ENCODE data around the gene ZNF786. TPM values are rescaled to one million over a fixed set of nuclear protein-coding genes. Genes with fewer than 3 reads are reported as not detected.

Gene ZNF786
- total and polyA plus RNA-seq, 9 of the 15 experiments (the other 6 are each of a cell fraction or from before 2014, with no cell fraction given), result 0.31 to 5.4 (median 3.0) TPM

- TF ChIP-seq POU5F1 (IDR thresholded peaks at IDR 0.05; ENCODE audit: borderline replicate concordance, low read depth, low read length, partially characterized antibody) (no peak), ZKSCAN3 (CRISPR knock-in tag; IDR thresholded peaks at IDR 0.05) (no peak), GTF2A2 (tag; IDR thresholded peaks at IDR 0.05) (no peak), PBX2 (CRISPR knock-in tag; IDR thresholded peaks at IDR 0.05; ENCODE audit: low read depth) (no peak), PBX2 (tag; conservative IDR thresholded peaks at IDR 0.05; ENCODE audit: low read depth) (no peak), ZHX1 (conservative IDR thresholded peaks at IDR 0.05; ENCODE audit: low read length) (no peak), HDGF (IDR thresholded peaks at IDR 0.05) (no peak)
- in situ Hi-C loops (cut with MboI), result no loop called here
- H3K27me3 ChIP-seq (ENCODE audit: control insufficient read depth in 2 of 2, insufficient read depth in 2 of 2, low read length in 2 of 2), result peaks cover 0 to 4% of the 10 kb centered on the region in 2 experiments; a peak in 1 of 5 replicates
- no peaks in the 10 kb centered on the region for H4K20me1 ChIP-seq (replicated peaks; ENCODE audit: control insufficient read depth, insufficient read depth, low read length)
- FAIRE-seq (no peak), ATAC-seq (no peak), DNase-seq (ENCODE audit: extremely low read depth in 1 of 4, low spot score in 3 of 4) (no peak)
- H3K4me3 ChIP-seq, result no peak overlapping the region
- H3K9me1 ChIP-seq (ENCODE audit: control insufficient read depth, insufficient read depth, low read length), result no peaks in the 10 kb centered on the region
- H3K79me2 ChIP-seq (ENCODE audit: control insufficient read depth, insufficient read depth, low read length), result no peaks in the 10 kb centered on the region
- H3K4me1 ChIP-seq (replicated peaks in 1 of 2; ENCODE audit: control insufficient read depth in 2 of 2, insufficient read depth in 2 of 2, low read length in 2 of 2), result peaks cover 0 to 4% of the 10 kb centered on the region in 2 experiments; a peak in 2 of 5 replicates
- H3K27ac ChIP-seq (ENCODE audit: extremely low read depth, low read depth, low read length), result no peak overlapping the region
- intact Hi-C loops (cut with micrococcal nuclease), result no loop called here
- H2AFZ ChIP-seq (ENCODE audit: low read depth, low read length), result peak overlapping the region; percentile 41; the same call in 1 of the 2 replicates
- peak overlapping the region in 1 of 2 experiments; percentile 46; a peak in 1 of 4 replicates for H3K9ac ChIP-seq (ENCODE audit: insufficient read depth in 1 of 2, low read depth in 2 of 2, low read length in 2 of 2)
- ChIA-PET POLR2A (interaction anchor here (0.6 to 0.8 kb wide), 2 partner anchors 20 to 371 kb away, joined by 3 read pairs; no protein-coding TSS in a partner anchor), CTCF (ENCODE audit: low intra/inter-chr PET ratio) (no interaction called here)
- H3K4me2 ChIP-seq (ENCODE audit: insufficient read depth, low read length), result no peak overlapping the region
- 74% methylated on average over 2 of the region's 2 CpGs for WGBS (ENCODE audit: insufficient coverage, low coverage, missing lambda C conversion rate)
- no TSS peak for BruUV-seq (replicated peaks)
- no peaks in the 10 kb centered on the region for H3K9me3 ChIP-seq (replicated peaks; ENCODE audit: control insufficient read depth, insufficient read depth, low read depth, low read length)
- no peaks in the 10 kb centered on the region for H3K36me3 ChIP-seq (ENCODE audit: control insufficient read depth, insufficient read depth, low read length)
These were observed 44.1 kb downstream of the ZNF786 start for GRCh38 chr7:149046416-149046815.
